Smooth muscle cell of the coronary artery (primary cell): ENCODE data around the gene WDR6. TPM values are rescaled to one million over a fixed set of nuclear protein-coding genes. Genes with fewer than 3 reads are reported as not detected.

Experiments used
- total RNA-seq: library from RNA; depleted of rRNA; stranded (reverse); fragments of >200 nt; gene quantifications from 2 replicates; pipeline ENCODE4 v1.2.3, GENCODE V29; 2014; ENCODE audit warnings: low replicate concordance

Gene WDR6, protein sequence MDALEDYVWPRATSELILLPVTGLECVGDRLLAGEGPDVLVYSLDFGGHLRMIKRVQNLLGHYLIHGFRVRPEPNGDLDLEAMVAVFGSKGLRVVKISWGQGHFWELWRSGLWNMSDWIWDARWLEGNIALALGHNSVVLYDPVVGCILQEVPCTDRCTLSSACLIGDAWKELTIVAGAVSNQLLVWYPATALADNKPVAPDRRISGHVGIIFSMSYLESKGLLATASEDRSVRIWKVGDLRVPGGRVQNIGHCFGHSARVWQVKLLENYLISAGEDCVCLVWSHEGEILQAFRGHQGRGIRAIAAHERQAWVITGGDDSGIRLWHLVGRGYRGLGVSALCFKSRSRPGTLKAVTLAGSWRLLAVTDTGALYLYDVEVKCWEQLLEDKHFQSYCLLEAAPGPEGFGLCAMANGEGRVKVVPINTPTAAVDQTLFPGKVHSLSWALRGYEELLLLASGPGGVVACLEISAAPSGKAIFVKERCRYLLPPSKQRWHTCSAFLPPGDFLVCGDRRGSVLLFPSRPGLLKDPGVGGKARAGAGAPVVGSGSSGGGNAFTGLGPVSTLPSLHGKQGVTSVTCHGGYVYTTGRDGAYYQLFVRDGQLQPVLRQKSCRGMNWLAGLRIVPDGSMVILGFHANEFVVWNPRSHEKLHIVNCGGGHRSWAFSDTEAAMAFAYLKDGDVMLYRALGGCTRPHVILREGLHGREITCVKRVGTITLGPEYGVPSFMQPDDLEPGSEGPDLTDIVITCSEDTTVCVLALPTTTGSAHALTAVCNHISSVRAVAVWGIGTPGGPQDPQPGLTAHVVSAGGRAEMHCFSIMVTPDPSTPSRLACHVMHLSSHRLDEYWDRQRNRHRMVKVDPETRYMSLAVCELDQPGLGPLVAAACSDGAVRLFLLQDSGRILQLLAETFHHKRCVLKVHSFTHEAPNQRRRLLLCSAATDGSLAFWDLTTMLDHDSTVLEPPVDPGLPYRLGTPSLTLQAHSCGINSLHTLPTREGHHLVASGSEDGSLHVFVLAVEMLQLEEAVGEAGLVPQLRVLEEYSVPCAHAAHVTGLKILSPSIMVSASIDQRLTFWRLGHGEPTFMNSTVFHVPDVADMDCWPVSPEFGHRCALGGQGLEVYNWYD
- total RNA-seq = 72.6 and 112 TPM in 2 replicates

DNA sequence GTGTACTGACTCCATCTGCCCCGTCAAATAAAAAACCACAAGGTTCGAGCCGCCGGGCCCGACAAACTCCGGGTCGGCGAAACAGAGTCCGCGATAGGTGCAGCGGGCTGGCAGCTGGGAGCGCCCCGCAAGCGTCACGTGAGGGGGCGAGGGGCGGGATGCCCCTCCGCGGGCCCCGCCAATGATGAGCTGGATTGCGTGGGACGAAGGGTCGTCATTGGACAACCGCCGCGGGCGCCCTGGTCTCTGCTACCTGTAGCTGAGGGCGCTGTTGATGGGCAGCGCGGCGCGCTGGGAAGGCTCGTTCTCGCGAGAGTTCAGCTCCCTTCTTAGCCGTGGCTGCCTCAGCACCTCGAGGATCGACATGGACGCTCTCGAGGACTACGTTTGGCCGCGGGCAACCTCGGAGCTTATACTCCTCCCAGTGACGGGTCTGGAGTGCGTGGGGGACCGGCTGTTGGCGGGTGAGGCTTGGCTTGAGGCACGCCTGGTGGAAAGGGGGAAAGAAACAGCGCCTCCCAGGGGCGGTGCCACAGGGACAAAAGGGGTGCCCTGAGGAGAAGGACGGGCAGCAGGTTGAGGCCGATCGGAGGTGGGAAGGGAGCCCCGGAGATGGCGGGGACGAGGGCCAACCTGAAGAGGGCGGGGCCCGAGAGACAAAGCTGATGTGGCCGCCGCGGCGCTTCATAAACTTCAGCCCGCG, at the start of gene WDR6:
TSS of gene WDR6 (plus strand) at position 324 of the 703 bp plus-strand sequence. CDS start at position 365, 41 bp downstream.

GRCh38 chr3:48989796-48990635, 17.2 kb upstream of the WDR6 start, which contains the start of gene P4HTM:
P4HTM (plus strand) TSS chr3:48990241; CDS start chr3:48990257, 16 bp downstream.

GRCh38 chr3:49017971-49018706, 10.9 kb downstream of the WDR6 start, which contains the start of gene DALRD3:
DALRD3 (minus strand) TSS chr3:49018580; CDS start chr3:49018564, 16 bp downstream.

DNA sequence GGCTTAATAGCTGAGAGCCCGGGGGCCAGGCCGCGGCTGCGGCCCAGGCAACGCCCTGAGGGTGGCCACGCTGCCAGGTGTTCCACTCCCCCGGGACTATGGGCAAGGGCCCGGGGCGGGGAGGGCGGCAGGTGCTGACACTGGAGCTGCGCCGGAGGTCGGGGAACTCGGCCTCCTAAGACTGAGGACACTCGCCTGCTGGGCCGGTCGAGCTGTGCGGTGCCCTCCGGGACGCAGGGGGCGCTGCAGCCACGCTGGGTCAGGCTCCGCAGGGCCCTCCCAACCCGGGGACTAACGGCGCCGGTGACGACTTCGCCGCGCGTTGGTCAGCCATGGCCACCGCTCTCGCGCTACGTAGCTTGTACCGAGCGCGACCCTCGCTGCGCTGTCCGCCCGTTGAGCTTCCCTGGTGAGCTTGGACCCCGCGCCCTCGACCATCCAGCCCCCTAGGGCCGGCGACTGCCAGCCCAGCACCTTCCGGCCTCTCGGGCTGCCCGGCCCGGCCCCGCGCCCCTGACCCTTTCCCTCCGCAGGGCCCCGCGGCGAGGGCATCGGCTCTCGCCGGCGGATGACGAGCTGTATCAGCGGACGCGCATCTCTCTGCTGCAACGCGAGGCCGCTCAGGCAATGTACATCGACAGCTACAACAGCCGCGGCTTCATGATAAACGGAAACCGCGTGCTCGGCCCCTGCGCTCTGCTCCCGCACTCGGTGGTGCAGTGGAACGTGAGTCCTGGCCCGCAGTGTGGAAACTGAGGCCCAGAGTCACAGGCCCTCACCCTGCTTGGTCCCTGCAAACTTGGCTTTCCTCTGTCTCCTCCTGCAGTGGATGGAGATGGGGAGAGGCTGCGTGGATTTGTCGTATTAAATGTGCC, 14.9 kb downstream of the WDR6 start, which contains the start of gene NDUFAF3:
TSS of gene NDUFAF3 (plus strand) at position 309 of the 875 bp plus-strand sequence. CDS start at position 333, 24 bp downstream.

GRCh38 chr3:49028673-49029562, 21.7 kb downstream of the WDR6 start, which contains the start of gene IMPDH2:
IMPDH2 (minus strand) TSS chr3:49029398; CDS start chr3:49029350, 48 bp downstream.

Other genes with a start within 250 kb of the WDR6 start
- 23.3 and 24.5 TPM in 2 replicates for gene PRKAR2A, start 159.5 kb upstream of the WDR6 start, total RNA-seq
- gene SLC25A20, start 108.5 kb upstream of the WDR6 start, total RNA-seq = 26.5 and 26.8 TPM in 2 replicates
- gene ARIH2, start 88.5 kb upstream of the WDR6 start, total RNA-seq = 60.4 and 83.5 TPM in 2 replicates
- 23.9 and 31.9 TPM in 2 replicates for gene P4HTM, start 17.1 kb upstream of the WDR6 start, total RNA-seq
- gene DALRD3, start 11.2 kb downstream of the WDR6 start, total RNA-seq = 43.7 and 57.4 TPM in 2 replicates
- gene NDUFAF3, start 14.7 kb downstream of the WDR6 start, total RNA-seq = 84.1 and 92.2 TPM in 2 replicates
- 433 and 547 TPM in 2 replicates for gene IMPDH2, start 22.0 kb downstream of the WDR6 start, total RNA-seq
- gene QRICH1, start 86.7 kb downstream of the WDR6 start, total RNA-seq = 46.3 and 51.3 TPM in 2 replicates
- 299 and 321 TPM in 2 replicates for gene QARS1, start 97.4 kb downstream of the WDR6 start, total RNA-seq
- gene USP19, start 113.4 kb downstream of the WDR6 start, total RNA-seq = 34.7 and 77.0 TPM in 2 replicates
- gene LAMB2, start 125.7 kb downstream of the WDR6 start, total RNA-seq = 460 and 630 TPM in 2 replicates
- 13.8 and 19.6 TPM in 2 replicates for gene CCDC71, start 158.9 kb downstream of the WDR6 start, total RNA-seq
- gene KLHDC8B, start 164.2 kb downstream of the WDR6 start, total RNA-seq = 24.7 and 26.5 TPM in 2 replicates